Lower lobe of right lung (tissue), 2 donors: ENCODE results near the gene GPR152. TPM values are rescaled to one million over a fixed set of nuclear protein-coding genes. Genes with fewer than 3 reads are reported as not detected.

Source experiments
- ATAC-seq, 2 donors: fragments of 200-7000 bp; cut with Tn5 transposase; one replicate each; pipeline ENCODE4 v1.9.1; 2020 to 2022; ENCODE audit warnings: mild to moderate bottlenecking in 2 of 2, moderate library complexity in 2 of 2
- DNase-seq: peaks from one replicate; pipeline ENCODE4 v3.0.0-alpha.2; 2020
- H3K27ac ChIP-seq: fragments of 200-600 bp; one replicate; pipeline ENCODE4 v1.8.0; 2022
- H3K27me3 ChIP-seq: fragments of 200-600 bp; one replicate; pipeline ENCODE4 v1.8.0; 2022; ENCODE audit warnings: low read depth
- H3K36me3 ChIP-seq: fragments of 200-600 bp; one replicate; pipeline ENCODE4 v1.8.0; 2022; ENCODE audit warnings: mild to moderate bottlenecking
- H3K4me1 ChIP-seq: fragments of 200-600 bp; one replicate; pipeline ENCODE4 v1.8.0; 2022
- H3K4me3 ChIP-seq: fragments of 200-600 bp; one replicate; pipeline ENCODE4 v1.8.0; 2022; ENCODE audit warnings: mild to moderate bottlenecking
- H3K9me3 ChIP-seq: fragments of 200-600 bp; one replicate; pipeline ENCODE4 v1.8.0; 2022
- intact Hi-C: fragments of 100-400 bp; cut with DNase I; formaldehyde crosslinking; loops from one replicate; pipeline ENCODE4 v1.11.0; 2022
- total RNA-seq: library from RNA; stranded (reverse); fragmentation: NEBNext Ultra II Directional; extraction: Animal tissue kit (Norgen Biotek cat#: 25700); gene quantifications from one replicate; pipeline ENCODE4 v1.2.1, GENCODE V29; 2021
- TF ChIP-seq, protein P1 (sequence below): fragments of 200-600 bp; IDR thresholded peaks from one replicate; pipeline ENCODE4 v1.8.0; 2022; ENCODE audit warnings: antibody characterized with exemption, mild to moderate bottlenecking
- donor health status: DM: no; HTN: yes; CAD: no; lungs with severe emphysema.

Gene GPR152
- total RNA-seq, 1 donor from 2014 or later, result not detected

DNA sequence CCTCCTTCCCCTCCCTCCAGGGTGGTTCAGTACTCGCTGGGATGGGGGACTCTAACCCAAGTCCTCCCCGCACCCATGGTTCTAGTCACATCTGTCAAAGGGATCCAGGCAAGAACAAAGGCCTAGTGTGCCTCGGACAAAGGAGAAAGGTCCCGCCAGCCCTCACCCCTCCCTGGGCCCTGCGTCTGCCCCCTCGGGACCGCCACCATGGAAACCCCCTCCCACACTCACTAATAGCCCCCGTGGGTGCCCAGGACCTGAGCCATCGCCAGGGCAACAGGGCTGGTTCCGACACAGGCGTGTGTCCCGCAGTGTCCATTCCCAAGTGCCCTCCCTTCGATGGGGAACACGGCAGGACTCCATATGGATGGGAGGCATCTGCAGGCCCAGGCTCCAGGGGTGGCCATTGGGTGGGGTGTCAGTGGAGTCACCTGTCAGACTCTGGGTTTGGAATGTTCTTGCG, 42.1 kb downstream of the GPR152 start:
- Histone ChIP-seq H3K36me3 (no peaks in the 10 kb centered on the region), H3K9me3 (no peaks in the 10 kb centered on the region), H3K27me3 (no peaks in the 10 kb centered on the region), H3K4me1 (peaks cover 18% of the 10 kb centered on the region), H3K27ac (no peak overlapping the region), H3K4me3 (no peak overlapping the region)
- DNase-seq (no peak), ATAC-seq (no peak)
- intact Hi-C loops, result no loop called here
- TF ChIP-seq, protein P1, sequence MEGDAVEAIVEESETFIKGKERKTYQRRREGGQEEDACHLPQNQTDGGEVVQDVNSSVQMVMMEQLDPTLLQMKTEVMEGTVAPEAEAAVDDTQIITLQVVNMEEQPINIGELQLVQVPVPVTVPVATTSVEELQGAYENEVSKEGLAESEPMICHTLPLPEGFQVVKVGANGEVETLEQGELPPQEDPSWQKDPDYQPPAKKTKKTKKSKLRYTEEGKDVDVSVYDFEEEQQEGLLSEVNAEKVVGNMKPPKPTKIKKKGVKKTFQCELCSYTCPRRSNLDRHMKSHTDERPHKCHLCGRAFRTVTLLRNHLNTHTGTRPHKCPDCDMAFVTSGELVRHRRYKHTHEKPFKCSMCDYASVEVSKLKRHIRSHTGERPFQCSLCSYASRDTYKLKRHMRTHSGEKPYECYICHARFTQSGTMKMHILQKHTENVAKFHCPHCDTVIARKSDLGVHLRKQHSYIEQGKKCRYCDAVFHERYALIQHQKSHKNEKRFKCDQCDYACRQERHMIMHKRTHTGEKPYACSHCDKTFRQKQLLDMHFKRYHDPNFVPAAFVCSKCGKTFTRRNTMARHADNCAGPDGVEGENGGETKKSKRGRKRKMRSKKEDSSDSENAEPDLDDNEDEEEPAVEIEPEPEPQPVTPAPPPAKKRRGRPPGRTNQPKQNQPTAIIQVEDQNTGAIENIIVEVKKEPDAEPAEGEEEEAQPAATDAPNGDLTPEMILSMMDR, result no peak

DNA sequence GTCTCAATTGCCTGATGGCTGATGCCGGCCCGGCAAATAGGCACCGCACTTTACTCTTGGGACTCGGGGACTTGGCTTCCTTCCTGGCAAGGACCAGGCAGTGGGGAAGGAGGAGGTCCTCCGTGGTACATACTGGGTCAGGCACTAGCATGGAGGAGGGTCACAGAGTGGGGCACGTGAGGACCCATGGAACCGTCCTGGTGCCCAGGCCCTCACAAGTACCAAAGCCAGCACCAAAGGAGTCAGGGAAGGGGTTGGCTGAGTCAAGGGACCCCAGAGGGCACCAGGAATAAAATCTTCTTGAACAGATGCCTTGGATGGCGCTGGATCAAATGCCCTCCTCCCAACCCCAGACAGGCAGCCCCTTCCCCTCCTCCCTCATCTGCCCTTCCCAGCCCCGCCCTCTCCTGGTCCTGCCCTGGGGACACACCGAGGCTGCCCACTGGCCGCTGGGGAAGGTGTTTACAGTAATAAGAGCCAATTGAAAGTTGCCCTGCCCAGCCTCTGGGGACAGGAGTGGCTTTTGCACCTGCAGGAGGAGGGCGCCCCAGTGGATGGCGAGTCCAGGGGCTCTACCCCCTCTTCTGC, 42.7 kb downstream of the GPR152 start:
- intact Hi-C loops, result no loop called here

DNA sequence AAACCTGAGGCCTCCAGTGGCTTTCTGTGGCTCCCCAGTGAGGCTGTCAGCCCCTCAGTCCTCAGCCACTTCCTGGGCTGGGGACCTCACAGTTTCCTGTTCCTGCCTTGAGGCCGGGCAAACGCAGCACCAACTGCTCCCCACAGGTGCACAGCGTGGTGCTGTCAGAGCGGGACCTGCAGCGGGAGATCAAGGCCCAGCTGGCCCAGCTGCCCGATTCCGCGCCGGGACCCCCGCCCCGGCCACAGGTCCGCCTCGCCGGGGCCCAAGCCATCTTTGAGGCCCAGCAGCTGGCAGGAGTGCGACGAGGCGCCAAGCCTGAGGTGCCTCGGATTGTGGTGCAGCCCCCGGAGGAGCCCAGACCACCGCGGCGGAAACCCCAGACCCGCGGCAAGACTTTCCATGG, 43.3 kb downstream of the GPR152 start:
- Histone ChIP-seq H3K27ac (peak overlapping the region; percentile 59), H3K4me3 (peak overlapping the region; percentile 36), H3K4me1 (peaks cover 10% of the 10 kb centered on the region), H3K27me3 (no peaks in the 10 kb centered on the region), H3K9me3 (no peaks in the 10 kb centered on the region), H3K36me3 (no peaks in the 10 kb centered on the region)
- intact Hi-C loops, result no loop called here
- TF ChIP-seq, protein P1, result no peak
- DNase-seq (no peak), ATAC-seq (peak; percentile 34 to 36)

More for the DNA sequence above, 42.7 kb downstream of the GPR152 start:
- H3K36me3 ChIP-seq, result no peaks in the 10 kb centered on the region
- peak overlapping the region; percentile 36 for H3K4me3 ChIP-seq
- peak overlapping the region; percentile 59 for H3K27ac ChIP-seq
- TF ChIP-seq, protein P1, result no peak
- H3K27me3 ChIP-seq, result no peaks in the 10 kb centered on the region
- no peaks in the 10 kb centered on the region for H3K9me3 ChIP-seq
- H3K4me1 ChIP-seq, result peaks cover 13% of the 10 kb centered on the region
- ATAC-seq (peak; percentile 39 to 51), DNase-seq (no peak)

DNA sequence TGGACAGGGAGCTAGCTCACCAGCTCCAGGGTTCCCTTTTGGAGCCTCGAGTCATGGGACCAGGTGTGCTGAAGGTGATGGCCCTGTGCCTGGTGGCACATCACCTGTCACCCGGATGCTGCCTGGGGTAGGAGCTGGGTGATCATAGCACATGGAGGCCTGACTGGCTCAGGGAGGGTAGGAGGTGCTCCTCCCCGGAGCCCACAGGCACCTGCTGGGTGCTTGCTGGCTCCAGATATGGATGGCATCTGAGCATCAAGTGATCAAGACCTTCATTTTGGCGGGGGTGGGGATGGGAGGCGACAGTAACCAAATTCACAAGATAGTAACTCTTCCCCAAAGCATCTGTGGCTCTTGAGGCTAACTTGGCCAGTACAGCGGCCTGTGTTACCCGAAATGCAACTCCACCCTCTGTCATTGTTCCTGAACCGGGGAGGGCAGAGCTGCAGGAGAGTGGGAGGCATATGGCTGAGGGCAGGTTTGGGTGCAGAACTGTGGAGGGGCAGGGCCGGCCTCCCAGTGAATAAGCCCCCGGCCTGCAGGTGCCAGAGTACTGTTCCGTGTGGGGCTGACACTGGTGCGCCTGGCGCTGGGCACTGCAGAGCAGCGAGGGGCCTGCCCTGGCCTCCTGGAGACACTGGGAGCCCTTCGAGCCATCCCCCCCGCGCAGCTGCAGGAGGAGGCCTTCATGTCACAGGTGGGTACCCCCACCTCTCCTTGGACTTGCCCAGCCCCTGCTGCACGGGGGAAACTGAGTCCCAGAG, 43.9 kb downstream of the GPR152 start:
- Histone ChIP-seq H3K4me1 (peaks cover 11% of the 10 kb centered on the region), H3K27me3 (no peaks in the 10 kb centered on the region), H3K4me3 (peak overlapping the region; percentile 36), H3K36me3 (no peaks in the 10 kb centered on the region), H3K27ac (peak overlapping the region; percentile 59), H3K9me3 (no peaks in the 10 kb centered on the region)
- DNase-seq (no peak), ATAC-seq (no peak)
- intact Hi-C loops, result no loop called here
- TF ChIP-seq, protein P1, result no peak

DNA sequence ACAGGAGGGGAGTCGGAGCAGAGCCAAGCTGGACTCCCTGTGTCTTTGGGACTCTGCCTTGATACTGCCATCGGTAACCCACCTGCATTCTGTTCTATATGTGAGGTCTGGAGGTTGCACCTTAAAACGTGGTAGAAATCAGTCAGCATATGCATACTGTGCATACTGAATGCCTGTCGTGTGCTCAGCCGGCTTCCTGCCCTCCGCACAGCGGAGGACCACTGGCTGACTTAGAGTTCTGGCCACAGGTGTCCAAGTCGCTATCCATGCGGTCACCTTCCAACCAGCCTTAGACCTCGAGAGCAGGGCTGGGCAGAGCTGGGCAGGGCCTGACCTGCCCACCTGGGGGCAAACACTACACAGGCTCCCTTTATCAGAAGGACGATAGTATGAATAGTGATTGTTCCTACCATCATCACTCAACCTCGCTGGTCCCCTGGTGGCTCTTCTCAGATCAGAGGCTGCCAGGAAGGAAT, 44.8 kb downstream of the GPR152 start:
- Histone ChIP-seq H3K4me1 (peaks cover 20% of the 10 kb centered on the region), H3K4me3 (no peak overlapping the region), H3K27me3 (no peaks in the 10 kb centered on the region), H3K36me3 (no peaks in the 10 kb centered on the region), H3K27ac (no peak overlapping the region), H3K9me3 (no peaks in the 10 kb centered on the region)
- intact Hi-C loops, result no loop called here
- ATAC-seq (no peak), DNase-seq (no peak)
- TF ChIP-seq, protein P1, result no peak
